MM.1S (cell line): ENCODE results near the gene TSHZ3.

Experiments
- EZH2phosphoT487 ChIP-seq: fragments of 300-600 bp; sonication (generic); IDR thresholded peaks from 2 replicates; pipeline ENCODE4 v1.6.1; 2018; ENCODE audit warnings: antibody characterized with exemption, low read length
- TF ChIP-seq, protein P1 (sequence below): fragments of 300-600 bp; sonication (generic); IDR thresholded peaks from 2 replicates; pipeline ENCODE4 v1.5.1; 2016; ENCODE audit warnings: antibody characterized with exemption, low read length, mixed read lengths

DNA sequence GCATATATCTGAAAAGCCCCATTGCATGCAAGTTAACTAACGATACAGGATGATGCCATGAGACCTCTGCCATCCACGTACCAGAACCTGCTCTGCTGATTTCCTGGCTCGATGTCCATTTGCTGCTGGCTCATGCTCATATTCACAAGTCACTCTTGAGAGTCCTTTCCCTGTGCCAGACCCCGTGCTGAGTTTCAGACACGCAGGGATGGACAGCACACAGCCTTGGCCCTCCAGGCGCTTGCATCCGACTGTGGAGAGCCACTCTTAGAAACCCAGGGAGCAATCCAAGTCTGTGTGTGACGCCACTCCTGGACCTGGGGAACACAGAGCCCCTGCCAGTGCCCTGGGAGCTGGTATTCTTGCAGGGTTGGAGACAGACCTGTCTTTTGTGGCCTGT, 37.6 kb upstream of the TSHZ3 start:
- TF ChIP-seq, protein P1, sequence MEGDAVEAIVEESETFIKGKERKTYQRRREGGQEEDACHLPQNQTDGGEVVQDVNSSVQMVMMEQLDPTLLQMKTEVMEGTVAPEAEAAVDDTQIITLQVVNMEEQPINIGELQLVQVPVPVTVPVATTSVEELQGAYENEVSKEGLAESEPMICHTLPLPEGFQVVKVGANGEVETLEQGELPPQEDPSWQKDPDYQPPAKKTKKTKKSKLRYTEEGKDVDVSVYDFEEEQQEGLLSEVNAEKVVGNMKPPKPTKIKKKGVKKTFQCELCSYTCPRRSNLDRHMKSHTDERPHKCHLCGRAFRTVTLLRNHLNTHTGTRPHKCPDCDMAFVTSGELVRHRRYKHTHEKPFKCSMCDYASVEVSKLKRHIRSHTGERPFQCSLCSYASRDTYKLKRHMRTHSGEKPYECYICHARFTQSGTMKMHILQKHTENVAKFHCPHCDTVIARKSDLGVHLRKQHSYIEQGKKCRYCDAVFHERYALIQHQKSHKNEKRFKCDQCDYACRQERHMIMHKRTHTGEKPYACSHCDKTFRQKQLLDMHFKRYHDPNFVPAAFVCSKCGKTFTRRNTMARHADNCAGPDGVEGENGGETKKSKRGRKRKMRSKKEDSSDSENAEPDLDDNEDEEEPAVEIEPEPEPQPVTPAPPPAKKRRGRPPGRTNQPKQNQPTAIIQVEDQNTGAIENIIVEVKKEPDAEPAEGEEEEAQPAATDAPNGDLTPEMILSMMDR, result no peak
- no peak for TF ChIP-seq EZH2phosphoT487
